Keratinocyte (primary cell): ENCODE results near the gene PRLH.

Experiments used
- EZH2 ChIP-seq: IDR thresholded peaks from one replicate; pipeline ENCODE4 v1.6.1; 2012; ENCODE audit warnings: inconsistent platforms, mild to moderate bottlenecking, low read length, moderate library complexity
- TF ChIP-seq, protein P1 (sequence below), 3 experiments: IDR thresholded peaks in 1 of 3; conservative IDR thresholded peaks in 1 of 3; optimal IDR thresholded peaks in 1 of 3; 2 replicates in 2 of 3; 3 replicates in 1 of 3; pipeline versions ENCODE3 to v1.5.1; 2011; ENCODE audit warnings: low read length in 3 of 3, mild to moderate bottlenecking in 3 of 3, moderate library complexity in 2 of 3, control low read depth in 1 of 3, inconsistent platforms in 1 of 3; ENCODE audit not compliant: insufficient read depth in 2 of 3; ENCODE audit errors: extremely low read depth in 1 of 3

GRCh38 chr2:237592425-237592980 lies 26.1 kb downstream of the PRLH start:
- TF ChIP-seq, protein P1, sequence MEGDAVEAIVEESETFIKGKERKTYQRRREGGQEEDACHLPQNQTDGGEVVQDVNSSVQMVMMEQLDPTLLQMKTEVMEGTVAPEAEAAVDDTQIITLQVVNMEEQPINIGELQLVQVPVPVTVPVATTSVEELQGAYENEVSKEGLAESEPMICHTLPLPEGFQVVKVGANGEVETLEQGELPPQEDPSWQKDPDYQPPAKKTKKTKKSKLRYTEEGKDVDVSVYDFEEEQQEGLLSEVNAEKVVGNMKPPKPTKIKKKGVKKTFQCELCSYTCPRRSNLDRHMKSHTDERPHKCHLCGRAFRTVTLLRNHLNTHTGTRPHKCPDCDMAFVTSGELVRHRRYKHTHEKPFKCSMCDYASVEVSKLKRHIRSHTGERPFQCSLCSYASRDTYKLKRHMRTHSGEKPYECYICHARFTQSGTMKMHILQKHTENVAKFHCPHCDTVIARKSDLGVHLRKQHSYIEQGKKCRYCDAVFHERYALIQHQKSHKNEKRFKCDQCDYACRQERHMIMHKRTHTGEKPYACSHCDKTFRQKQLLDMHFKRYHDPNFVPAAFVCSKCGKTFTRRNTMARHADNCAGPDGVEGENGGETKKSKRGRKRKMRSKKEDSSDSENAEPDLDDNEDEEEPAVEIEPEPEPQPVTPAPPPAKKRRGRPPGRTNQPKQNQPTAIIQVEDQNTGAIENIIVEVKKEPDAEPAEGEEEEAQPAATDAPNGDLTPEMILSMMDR (optimal IDR thresholded peaks at IDR 0.05 in 1 of 3, IDR thresholded peaks at IDR 0.05 in 1 of 3, conservative IDR thresholded peaks at IDR 0.05 in 1 of 3; ENCODE audit: extremely low read depth in 1 of 3, insufficient read depth in 2 of 3, low read length in 3 of 3): no peak
- no peak for TF ChIP-seq EZH2
